Neural cell (in vitro differentiated cells): Measurements from ENCODE around the gene PCDHGA11. TPM values are rescaled to one million over a fixed set of nuclear protein-coding genes. Genes with fewer than 3 reads are reported as not detected.

Experiments used
- H2AFZ ChIP-seq: fragments of 200-600, 300-800 bp; sonication (generic), shearing (Covaris generic); 2 replicates; pipeline ENCODE4 v1.6.0; 2014; ENCODE audit warnings: low read depth, mild to moderate bottlenecking, antibody characterized with exemption, low read length, moderate library complexity
- H3F3A ChIP-seq: fragments of 200-600 bp; shearing (Covaris generic); 2 replicates; pipeline ENCODE4 v1.6.1; 2016; ENCODE audit warnings: mild to moderate bottlenecking, moderate library complexity, mixed read lengths, antibody characterized with exemption, low read length; ENCODE audit not compliant: insufficient read depth, poor library complexity, severe bottlenecking
- H3K27ac ChIP-seq: fragments of 200-600, 300-800 bp; sonication (generic), shearing (Covaris generic); 2 replicates; pipeline ENCODE4 v1.5.1; 2014; ENCODE audit warnings: mild to moderate bottlenecking, low read length, moderate library complexity
- H3K27me3 ChIP-seq: fragments of 300-800, 200-600 bp; sonication (generic), shearing (Covaris generic); 2 replicates; pipeline ENCODE4 v1.6.0; 2014; ENCODE audit warnings: mild to moderate bottlenecking, low read depth, low read length, moderate library complexity; ENCODE audit not compliant: insufficient read depth
- H3K36me3 ChIP-seq: fragments of 300-800, 200-600 bp; sonication (generic), shearing (Covaris generic); 2 replicates; pipeline ENCODE4 v1.5.1; 2014; ENCODE audit warnings: mild to moderate bottlenecking, antibody characterized with exemption, low read length, moderate library complexity; ENCODE audit not compliant: insufficient read depth
- H3K4me2 ChIP-seq: fragments of 300-800, 200-600 bp; sonication (generic), shearing (Covaris generic); 2 replicates; pipeline ENCODE4 v1.6.0; 2014; ENCODE audit warnings: mild to moderate bottlenecking, low read length
- H3K4me3 ChIP-seq: fragments of 300-800, 200-600 bp; sonication (generic), shearing (Covaris generic); 2 replicates; pipeline ENCODE4 v1.5.1; 2014; ENCODE audit warnings: mild to moderate bottlenecking, low read length, moderate library complexity
- H3K79me2 ChIP-seq: fragments of 200-600 bp; shearing (Covaris generic); replicated peaks from 2 replicates; pipeline ENCODE4 v1.6.0; 2014; ENCODE audit warnings: mild to moderate bottlenecking, low read length, moderate library complexity; ENCODE audit not compliant: insufficient read depth
- H3K9ac ChIP-seq: fragments of 300-800, 200-600 bp; sonication (generic), shearing (Covaris generic); 2 replicates; pipeline ENCODE4 v1.6.1; 2016; ENCODE audit warnings: mild to moderate bottlenecking, low read length, mixed read lengths
- H3K9me2 ChIP-seq: fragments of 200-600 bp; shearing (Covaris generic); 2 replicates; pipeline ENCODE4 v1.6.1; 2016; ENCODE audit warnings: mild to moderate bottlenecking, low read length, mixed read lengths; ENCODE audit not compliant: insufficient read depth
- H3K9me3 ChIP-seq: fragments of 200-600, 300-800 bp; sonication (generic), shearing (Covaris generic); 2 replicates; pipeline ENCODE4 v1.6.1; 2016; ENCODE audit warnings: mild to moderate bottlenecking, mixed run types, low read length, moderate library complexity, mixed read lengths
- H4K20me1 ChIP-seq: fragments of 200-600 bp; shearing (Covaris generic); 2 replicates; pipeline ENCODE4 v1.6.1; 2016; ENCODE audit warnings: mild to moderate bottlenecking, mixed run types; ENCODE audit not compliant: insufficient read depth
- EP300 ChIP-seq: fragments of 450-650 bp; conservative IDR thresholded peaks from 2 replicates; pipeline ENCODE4 v1.6.1; 2014; ENCODE audit warnings: antibody characterized with exemption, mild to moderate bottlenecking, moderate library complexity; ENCODE audit not compliant: poor library complexity, severe bottlenecking
- EZH2 ChIP-seq: fragments of 200-600, 300-800 bp; shearing (Covaris generic), sonication (generic); IDR thresholded peaks from 2 replicates; pipeline ENCODE4 v1.6.1; 2014; ENCODE audit warnings: antibody characterized with exemption, low read length, borderline replicate concordance, mild to moderate bottlenecking; ENCODE audit not compliant: insufficient read depth, poor library complexity, severe bottlenecking
- MXI1 ChIP-seq: fragments of 450-650 bp; conservative IDR thresholded peaks from 2 replicates; pipeline ENCODE4 v1.6.1; 2014; ENCODE audit warnings: antibody characterized with exemption, mild to moderate bottlenecking; ENCODE audit not compliant: poor library complexity, severe bottlenecking
- POLR2AphosphoS5 ChIP-seq: IDR thresholded peaks from 2 replicates; pipeline ENCODE4 v1.6.1; 2012
- RAD21 ChIP-seq: fragments of 450-650 bp; conservative IDR thresholded peaks from 2 replicates; pipeline ENCODE4 v1.6.1; 2014; ENCODE audit warnings: antibody characterized with exemption, mild to moderate bottlenecking, moderate library complexity
- SMC3 ChIP-seq: fragments of 450-650 bp; conservative IDR thresholded peaks from 2 replicates; pipeline ENCODE4 v1.6.1; 2014; ENCODE audit warnings: antibody characterized with exemption, mild to moderate bottlenecking, moderate library complexity; ENCODE audit not compliant: poor library complexity
- TAF1 ChIP-seq: IDR thresholded peaks from 2 replicates; pipeline ENCODE4 v1.6.1; 2012; ENCODE audit warnings: low read depth
- polyA plus RNA-seq: library from polyadenylated mRNA; depleted of rRNA; stranded (reverse); fragments of >200 nt; gene quantifications from 2 replicates; pipeline ENCODE4 v1.2.3, GENCODE V29; 2014
- TF ChIP-seq, protein P1 (sequence below): IDR thresholded peaks from 2 replicates; pipeline ENCODE4 v1.6.1; 2012; ENCODE audit warnings: borderline replicate concordance
- TF ChIP-seq, protein P2 (sequence below): fragments of 450-650 bp; IDR thresholded peaks from 2 replicates; pipeline ENCODE4 v1.5.1; 2014; ENCODE audit warnings: antibody characterized with exemption, mild to moderate bottlenecking, moderate library complexity; ENCODE audit not compliant: poor library complexity, severe bottlenecking

PCDHGA11 gene
- polyA plus RNA-seq, 1 donor from 2014 or later = 0.32 TPM

DNA sequence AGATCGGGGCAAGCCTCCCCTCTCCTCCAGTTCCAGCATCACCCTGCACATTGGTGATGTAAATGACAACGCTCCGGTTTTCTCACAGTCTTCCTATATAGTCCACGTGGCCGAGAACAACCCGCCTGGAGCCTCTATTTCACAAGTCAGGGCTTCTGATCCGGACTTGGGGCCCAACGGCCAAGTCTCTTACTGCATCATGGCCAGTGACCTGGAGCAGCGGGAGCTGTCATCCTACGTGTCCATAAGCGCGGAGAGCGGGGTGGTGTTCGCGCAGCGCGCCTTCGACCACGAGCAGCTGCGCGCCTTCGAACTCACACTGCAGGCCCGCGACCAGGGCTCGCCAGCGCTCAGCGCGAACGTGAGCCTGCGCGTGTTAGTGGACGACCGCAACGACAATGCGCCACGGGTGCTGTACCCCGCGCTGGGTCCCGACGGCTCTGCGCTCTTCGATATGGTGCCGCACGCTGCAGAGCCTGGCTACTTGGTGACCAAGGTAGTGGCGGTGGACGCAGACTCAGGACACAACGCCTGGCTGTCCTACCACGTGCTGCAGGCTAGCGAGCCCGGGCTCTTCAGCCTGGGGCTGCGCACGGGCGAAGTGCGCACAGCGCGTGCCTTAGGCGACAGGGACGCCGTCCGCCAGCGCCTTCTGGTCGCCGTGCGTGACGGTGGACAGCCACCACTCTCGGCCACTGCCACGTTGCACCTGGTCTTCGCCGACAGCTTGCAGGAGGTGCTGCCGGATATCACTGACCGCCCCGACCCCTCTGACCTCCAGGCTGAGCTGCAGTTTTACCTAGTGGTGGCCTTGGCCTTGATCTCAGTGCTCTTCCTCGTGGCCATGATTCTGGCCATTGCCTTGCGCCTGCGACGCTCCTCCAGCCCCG, 31.5 kb upstream of the PCDHGA11 start:
- Histone ChIP-seq H3K36me3 (no peaks in the 10 kb centered on the region), H3K4me3 (peak overlapping the region; percentile 53)
- no peak for TF ChIP-seq EP300

DNA sequence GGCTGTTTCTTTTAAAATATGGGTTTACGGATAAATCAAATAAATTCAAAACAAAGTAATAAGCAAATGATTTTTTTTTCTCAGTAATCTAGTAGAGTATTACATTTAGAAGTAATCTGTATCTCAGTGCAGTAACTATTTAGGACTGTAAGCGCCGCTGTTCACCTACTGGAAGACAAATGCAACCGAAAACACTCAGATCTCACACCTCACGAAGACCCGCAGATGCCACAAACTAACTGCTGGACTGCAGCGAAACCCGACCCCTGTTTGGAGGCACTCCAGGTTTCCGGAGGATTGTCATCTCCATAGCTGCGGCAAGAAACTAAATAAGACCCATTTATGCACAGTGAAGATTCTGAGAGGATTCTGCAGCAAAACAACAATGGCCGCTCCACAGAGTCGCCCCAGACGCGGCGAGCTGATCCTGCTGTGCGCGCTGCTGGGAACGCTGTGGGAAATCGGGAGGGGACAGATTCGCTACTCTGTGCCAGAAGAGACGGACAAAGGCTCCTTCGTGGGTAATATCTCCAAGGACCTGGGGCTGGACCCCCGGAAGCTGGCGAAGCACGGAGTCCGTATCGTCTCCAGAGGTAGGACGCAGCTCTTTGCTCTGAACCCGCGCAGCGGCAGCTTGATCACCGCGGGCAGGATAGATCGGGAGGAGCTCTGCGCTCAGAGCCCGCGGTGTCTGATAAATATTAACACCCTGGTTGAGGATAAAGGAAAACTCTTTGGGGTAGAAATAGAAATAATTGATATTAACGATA, 28.2 kb upstream of the PCDHGA11 start, which contains the start of gene PCDHGA8:
TSS of gene PCDHGA8 (plus strand) at position 205 of the 770 bp plus-strand sequence. CDS start at position 386, 181 bp downstream.
- Histone ChIP-seq H3K9ac (no peak within 1 kb of the TSS), H3K27ac (no peak within 1 kb of the TSS), H3K4me2 (no peak within 1 kb of the TSS), H3K9me3 (peaks cover 49% of the 10 kb centered on the region), H3F3A (no peaks in the 10 kb centered on the region), H4K20me1 (no peaks in the 10 kb centered on the region), H3K27me3 (no peaks in the 10 kb centered on the region), H3K36me3 (no peaks in the 10 kb centered on the region), H3K79me2 (no peaks in the 10 kb centered on the region), H3K4me3 (peak within 1 kb of the TSS; percentile 53), H2AFZ (no peak within 1 kb of the TSS), H3K9me2 (no peaks in the 10 kb centered on the region)
- TF ChIP-seq RAD21 (no peak), EZH2 (no peak), TAF1 (no peak), POLR2AphosphoS5 (no peak), EP300 (no peak), SMC3 (no peak), MXI1 (no peak)
- TF ChIP-seq, protein P1, sequence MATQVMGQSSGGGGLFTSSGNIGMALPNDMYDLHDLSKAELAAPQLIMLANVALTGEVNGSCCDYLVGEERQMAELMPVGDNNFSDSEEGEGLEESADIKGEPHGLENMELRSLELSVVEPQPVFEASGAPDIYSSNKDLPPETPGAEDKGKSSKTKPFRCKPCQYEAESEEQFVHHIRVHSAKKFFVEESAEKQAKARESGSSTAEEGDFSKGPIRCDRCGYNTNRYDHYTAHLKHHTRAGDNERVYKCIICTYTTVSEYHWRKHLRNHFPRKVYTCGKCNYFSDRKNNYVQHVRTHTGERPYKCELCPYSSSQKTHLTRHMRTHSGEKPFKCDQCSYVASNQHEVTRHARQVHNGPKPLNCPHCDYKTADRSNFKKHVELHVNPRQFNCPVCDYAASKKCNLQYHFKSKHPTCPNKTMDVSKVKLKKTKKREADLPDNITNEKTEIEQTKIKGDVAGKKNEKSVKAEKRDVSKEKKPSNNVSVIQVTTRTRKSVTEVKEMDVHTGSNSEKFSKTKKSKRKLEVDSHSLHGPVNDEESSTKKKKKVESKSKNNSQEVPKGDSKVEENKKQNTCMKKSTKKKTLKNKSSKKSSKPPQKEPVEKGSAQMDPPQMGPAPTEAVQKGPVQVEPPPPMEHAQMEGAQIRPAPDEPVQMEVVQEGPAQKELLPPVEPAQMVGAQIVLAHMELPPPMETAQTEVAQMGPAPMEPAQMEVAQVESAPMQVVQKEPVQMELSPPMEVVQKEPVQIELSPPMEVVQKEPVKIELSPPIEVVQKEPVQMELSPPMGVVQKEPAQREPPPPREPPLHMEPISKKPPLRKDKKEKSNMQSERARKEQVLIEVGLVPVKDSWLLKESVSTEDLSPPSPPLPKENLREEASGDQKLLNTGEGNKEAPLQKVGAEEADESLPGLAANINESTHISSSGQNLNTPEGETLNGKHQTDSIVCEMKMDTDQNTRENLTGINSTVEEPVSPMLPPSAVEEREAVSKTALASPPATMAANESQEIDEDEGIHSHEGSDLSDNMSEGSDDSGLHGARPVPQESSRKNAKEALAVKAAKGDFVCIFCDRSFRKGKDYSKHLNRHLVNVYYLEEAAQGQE = no peak
- TF ChIP-seq, protein P2, sequence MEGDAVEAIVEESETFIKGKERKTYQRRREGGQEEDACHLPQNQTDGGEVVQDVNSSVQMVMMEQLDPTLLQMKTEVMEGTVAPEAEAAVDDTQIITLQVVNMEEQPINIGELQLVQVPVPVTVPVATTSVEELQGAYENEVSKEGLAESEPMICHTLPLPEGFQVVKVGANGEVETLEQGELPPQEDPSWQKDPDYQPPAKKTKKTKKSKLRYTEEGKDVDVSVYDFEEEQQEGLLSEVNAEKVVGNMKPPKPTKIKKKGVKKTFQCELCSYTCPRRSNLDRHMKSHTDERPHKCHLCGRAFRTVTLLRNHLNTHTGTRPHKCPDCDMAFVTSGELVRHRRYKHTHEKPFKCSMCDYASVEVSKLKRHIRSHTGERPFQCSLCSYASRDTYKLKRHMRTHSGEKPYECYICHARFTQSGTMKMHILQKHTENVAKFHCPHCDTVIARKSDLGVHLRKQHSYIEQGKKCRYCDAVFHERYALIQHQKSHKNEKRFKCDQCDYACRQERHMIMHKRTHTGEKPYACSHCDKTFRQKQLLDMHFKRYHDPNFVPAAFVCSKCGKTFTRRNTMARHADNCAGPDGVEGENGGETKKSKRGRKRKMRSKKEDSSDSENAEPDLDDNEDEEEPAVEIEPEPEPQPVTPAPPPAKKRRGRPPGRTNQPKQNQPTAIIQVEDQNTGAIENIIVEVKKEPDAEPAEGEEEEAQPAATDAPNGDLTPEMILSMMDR = no peak

More for the DNA sequence above, 31.5 kb upstream of the PCDHGA11 start:
- Histone ChIP-seq H3K4me2 (no peak overlapping the region), H2AFZ (no peak overlapping the region), H3K79me2 (no peaks in the 10 kb centered on the region), H3K9me3 (peaks cover 43% of the 10 kb centered on the region), H3K27ac (no peak overlapping the region), H4K20me1 (no peaks in the 10 kb centered on the region), H3K9ac (no peak overlapping the region), H3K9me2 (no peaks in the 10 kb centered on the region), H3F3A (no peaks in the 10 kb centered on the region), H3K27me3 (no peaks in the 10 kb centered on the region)
